Embryonic facial prominence (tissue), 1 donor: ENCODE data around the gene BSPRY.
A peak's percentile ranks its signal among the peaks of the same experiment; 100 is the strongest.
"Not testable (repeated sequence)": the region's sequence is repeated elsewhere in the genome, so short reads cannot be mapped to it uniquely, and the experiment has no call there.

ENCODE experiments used
- DNase-seq: peaks from one replicate; pipeline ENCODE4 v3.0.0-alpha.2; 2016; ENCODE audit errors: extremely low spot score

BSPRY gene

GRCh38 chr9:113370806-113371325, 21.5 kb downstream of the BSPRY start:
- DNase-seq: no peak

- DNase-seq: no peak
Measured at GRCh38 chr9:113372059-113372458, 22.7 kb downstream of the BSPRY start.

- no peak for DNase-seq
Measured at GRCh38 chr9:113373256-113373655, 23.9 kb downstream of the BSPRY start.

- no peak for DNase-seq
Measured at GRCh38 chr9:113373676-113374392, 24.5 kb downstream of the BSPRY start.

GRCh38 chr9:113375057-113376023, 26.0 kb downstream of the BSPRY start:
- DNase-seq: no peak

GRCh38 chr9:113376634-113377567, 27.6 kb downstream of the BSPRY start, which contains the start of gene HDHD3:
Gene HDHD3 (minus strand): TSS chr9:113376986. CDS start chr9:113374354, 2,632 bp downstream.
- DNase-seq: peak; percentile 50

- not testable (repeated sequence) for DNase-seq
Measured at GRCh38 chr9:113379094-113379828, 29.9 kb downstream of the BSPRY start.

GRCh38 chr9:113379829-113380210, 30.5 kb downstream of the BSPRY start:
- DNase-seq: not testable (repeated sequence)

GRCh38 chr9:113380869-113381378, 31.6 kb downstream of the BSPRY start:
- DNase-seq: no peak

- not testable (repeated sequence) for DNase-seq
Measured at GRCh38 chr9:113381441-113381840, 32.1 kb downstream of the BSPRY start.

GRCh38 chr9:113381909-113382411, 32.6 kb downstream of the BSPRY start:
- no peak for DNase-seq

- DNase-seq: no peak
Measured at GRCh38 chr9:113386571-113387393, 37.4 kb downstream of the BSPRY start.

GRCh38 chr9:113387560-113388230, 38.4 kb downstream of the BSPRY start:
- no peak for DNase-seq

- DNase-seq: no peak
Measured at GRCh38 chr9:113388833-113389232, 39.5 kb downstream of the BSPRY start.

- no peak for DNase-seq
Measured at GRCh38 chr9:113389451-113389850, 40.1 kb downstream of the BSPRY start.

- no peak for DNase-seq
Measured at GRCh38 chr9:113390192-113390960, 41.0 kb downstream of the BSPRY start.

- no peak for DNase-seq
Measured at GRCh38 chr9:113391917-113392316, 42.6 kb downstream of the BSPRY start.

- DNase-seq: no peak
Measured at GRCh38 chr9:113393281-113393680, 43.9 kb downstream of the BSPRY start.
